Pancreas (tissue), 10 donors: ENCODE results near the gene PLEK. TPM values are rescaled to one million over a fixed set of nuclear protein-coding genes. Genes with fewer than 3 reads are reported as not detected.
"Not testable (repeated sequence)": the region's sequence is repeated elsewhere in the genome, so short reads cannot be mapped to it uniquely, and the experiment has no call there.

ENCODE experiments used
- ATAC-seq, 4 donors: fragments of 200-7000 bp; cut with Tn5 transposase; one replicate each; pipeline versions ENCODE4 v1.8.0 to v1.9.1; 2020; ENCODE audit warnings: mild to moderate bottlenecking in 4 of 4, moderate library complexity in 4 of 4
- DNase-seq, 6 donors: peaks; one replicate each; pipeline ENCODE4 v3.0.0-alpha.2; 2020
- FAIRE-seq: peaks from 2 replicates; lab custom pipeline; 2012; peaks lifted over from hg19 to GRCh38; lab: Jason Lieb, UNC
- H3K27ac ChIP-seq, 4 donors: fragments of 200-600 bp; sonication (generic); 1 replicate in 3 of 4; 2 replicates in 1 of 4; pipeline versions ENCODE4 v1.5.0 to v1.8.0; 2020
- H3K27me3 ChIP-seq, 4 donors: fragments of 200-600 bp; one replicate each; pipeline ENCODE4 v1.8.0; 2021
- H3K36me3 ChIP-seq, 3 donors: fragments of 200-600 bp; sonication (generic) in 1 of 3; one replicate each; pipeline versions ENCODE4 v1.5.0 to v1.8.0; 2020 to 2021
- H3K4me1 ChIP-seq, 3 donors: fragments of 200-600 bp; one replicate each; pipeline ENCODE4 v1.8.0; 2021
- H3K4me3 ChIP-seq, 4 donors: fragments of 200-600 bp; sonication (generic) in 2 of 4; one replicate each; pipeline versions ENCODE4 v1.5.0 to v1.8.0; 2020 to 2021
- H3K9me3 ChIP-seq, 4 donors: fragments of 200-600 bp; one replicate each; pipeline ENCODE4 v1.8.0; 2021
- CTCF ChIP-seq, 4 donors: fragments of 200-600 bp; sonication (generic) in 3 of 4; IDR thresholded peaks; one replicate each; pipeline versions ENCODE4 v1.5.0 to v1.8.0; 2021; ENCODE audit warnings: antibody characterized with exemption in 4 of 4
- WGBS, 2 donors: extraction: QIAGEN DNeasy Blood & Tissue Kit; methylation state at CpG; one replicate each; pipeline ENCODE4 v1.1.7; 2013; 5-methylcytosine and 5-hydroxymethylcytosine counted together
- intact Hi-C, 3 donors: fragments of 100-400 bp; cut with DNase I; formaldehyde crosslinking; loops; one replicate each; pipeline versions ENCODE4 v1.11.1 to v1.14.2; 2022
- polyA plus RNA-seq, 2 donors: library from polyadenylated mRNA; stranded (reverse); fragments of 200-250 nt; gene quantifications; one replicate each; pipeline ENCODE4 v1.2.3, GENCODE V29; 2013
- total RNA-seq, 6 donors: library from RNA; stranded (reverse); fragmentation: NEBNext Ultra II Directional in 4 of 6; extraction: Animal tissue kit (Norgen Biotek cat#: 25700) in 4 of 6; gene quantifications; one replicate each; pipeline versions ENCODE4 v1.2.1 to v1.2.4, GENCODE V29; 2021 to 2023
- donor health status: healthy with polysubstance abuse.
- donor health status: DM: no; HTN: no; CAD: no; lungs with moderate emphysema.
- donor health status: DM: no; HTN: no; CAD: no.
- donor health status: control.
- donor health status: control.
- donor health status: Bipolar disorder and iron deficiency.
- donor health status: DM: yes; HTN: yes; CAD: no.
- donor health status: DM: no; HTN: no; CAD: no.
- donor health status: DM: no; HTN: no; CAD: no.
- donor health status: DM: yes; HTN: yes; CAD: no.

Gene PLEK
- total and polyA plus RNA-seq, 8 donors = 0.28 to 8.0 (median 1.5) TPM

DNA sequence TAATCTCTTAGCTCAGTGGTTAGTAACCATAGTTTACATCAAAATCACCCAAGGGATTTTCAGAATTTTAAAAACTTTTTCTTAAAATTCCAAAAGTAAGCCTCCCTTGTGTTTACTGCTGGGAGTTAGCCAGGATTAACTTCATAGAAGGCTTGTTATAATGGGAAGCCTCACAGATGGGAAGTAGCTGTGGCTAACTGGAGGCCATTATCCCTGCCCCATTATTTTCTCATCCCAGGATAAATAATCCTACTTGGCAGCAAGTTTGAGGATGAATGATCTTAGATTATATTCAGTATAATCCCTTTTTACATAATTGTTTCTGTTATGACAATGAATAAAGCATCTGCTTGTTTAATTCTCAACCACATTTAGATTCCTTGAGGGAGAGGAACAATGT, 25.5 kb downstream of the PLEK start:
- no peaks in the 10 kb centered on the region for H3K9me3 ChIP-seq
- TF ChIP-seq CTCF (IDR thresholded peaks at IDR 0.05) = no peak
- ATAC-seq = no peak
- no peak overlapping the region for H3K4me3 ChIP-seq
- no peak for DNase-seq
- intact Hi-C loops = no loop called here
- H3K4me1 ChIP-seq = peaks cover 0 to 4% (median 0%) of the 10 kb centered on the region in 3 donors
- H3K36me3 ChIP-seq = no peaks in the 10 kb centered on the region
- FAIRE-seq = no peak
- no peak overlapping the region for H3K27ac ChIP-seq
- H3K27me3 ChIP-seq = no peaks in the 10 kb centered on the region

DNA sequence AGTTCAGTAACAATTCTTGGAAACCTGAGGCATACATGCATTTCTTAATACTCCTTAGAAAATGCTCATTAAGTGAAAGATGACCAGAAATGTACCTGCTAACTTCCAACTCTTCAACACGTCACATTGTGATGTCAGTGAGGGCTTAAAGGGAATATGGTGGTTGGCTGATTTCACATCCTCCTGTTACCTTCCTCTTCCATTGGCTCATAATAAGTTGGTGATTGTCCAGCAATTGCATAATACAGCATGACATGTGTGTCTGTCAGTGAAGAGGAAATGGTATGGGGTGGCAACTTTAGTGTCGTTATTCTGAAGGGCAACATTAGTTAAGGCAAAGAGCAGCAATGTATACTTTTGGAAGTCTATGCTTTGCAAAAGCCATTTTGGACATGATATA, 26.0 kb downstream of the PLEK start:
- no peak overlapping the region for H3K27ac ChIP-seq
- intact Hi-C loops = no loop called here
- ATAC-seq = peak in 2 of 4 donors; percentile 46 to 50
- no peak for FAIRE-seq
- peaks cover 0 to 4% (median 0%) of the 10 kb centered on the region in 3 donors for H3K4me1 ChIP-seq
- H3K36me3 ChIP-seq = no peaks in the 10 kb centered on the region
- no peaks in the 10 kb centered on the region for H3K27me3 ChIP-seq
- DNase-seq = no peak
- TF ChIP-seq CTCF (IDR thresholded peaks at IDR 0.05) = no peak
- H3K4me3 ChIP-seq = no peak overlapping the region
- no peaks in the 10 kb centered on the region for H3K9me3 ChIP-seq
- 88 to 91% methylated on average over 2 of the region's 2 CpGs for WGBS, 2 donors

DNA sequence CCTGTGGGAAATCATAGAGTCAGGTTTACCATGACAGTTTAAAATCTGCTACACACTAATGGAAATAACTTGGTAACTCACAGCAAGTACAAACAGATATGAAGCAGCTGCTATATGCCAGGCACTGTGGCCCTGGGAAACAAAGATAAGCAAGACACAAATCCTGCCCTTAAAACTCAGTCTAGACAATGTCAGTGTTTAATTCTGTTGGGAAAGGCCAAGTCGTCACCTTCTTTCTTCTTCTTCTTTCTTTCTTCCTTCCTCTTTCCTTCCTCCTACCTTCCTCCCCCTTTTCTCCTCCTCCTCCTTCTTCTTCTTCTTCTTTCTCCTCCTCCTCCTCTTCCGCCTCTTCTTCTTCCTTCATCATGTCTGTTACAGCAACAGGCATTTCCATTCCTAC, 26.8 kb downstream of the PLEK start:
- H3K27me3 ChIP-seq = no peaks in the 10 kb centered on the region
- no peaks in the 10 kb centered on the region for H3K36me3 ChIP-seq
- ATAC-seq (no peak), FAIRE-seq (no peak), DNase-seq (no peak)
- no peak for TF ChIP-seq CTCF (IDR thresholded peaks at IDR 0.05)
- intact Hi-C loops = no loop called here
- no peak overlapping the region for H3K4me3 ChIP-seq
- H3K4me1 ChIP-seq = peaks cover 0 to 4% (median 0%) of the 10 kb centered on the region in 3 donors
- H3K27ac ChIP-seq = no peak overlapping the region
- WGBS, 2 donors = 63% methylated on average over 2 of the region's 2 CpGs
- no peaks in the 10 kb centered on the region for H3K9me3 ChIP-seq

DNA sequence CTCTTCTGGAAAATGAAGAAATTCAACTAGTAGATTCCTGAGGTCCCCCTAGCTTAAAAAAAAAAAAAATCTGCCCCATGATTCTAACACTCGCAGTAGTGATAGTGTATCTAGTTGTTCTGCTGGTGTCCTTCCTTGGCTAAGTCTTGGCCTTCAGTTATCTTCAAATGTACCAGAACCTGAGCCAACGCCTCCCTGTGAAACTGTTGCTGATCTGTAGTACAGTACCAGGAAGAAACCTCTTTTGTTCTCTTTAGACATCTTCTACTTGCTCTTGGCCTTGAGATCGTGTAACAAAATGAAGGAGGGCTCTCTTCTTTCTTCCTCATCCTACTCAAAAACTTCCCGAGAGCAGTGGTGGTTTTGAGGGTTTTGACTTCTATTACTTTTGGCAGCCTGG, 31.0 kb downstream of the PLEK start:
- TF ChIP-seq CTCF (IDR thresholded peaks at IDR 0.05) = no peak
- H3K4me3 ChIP-seq = no peak overlapping the region

DNA sequence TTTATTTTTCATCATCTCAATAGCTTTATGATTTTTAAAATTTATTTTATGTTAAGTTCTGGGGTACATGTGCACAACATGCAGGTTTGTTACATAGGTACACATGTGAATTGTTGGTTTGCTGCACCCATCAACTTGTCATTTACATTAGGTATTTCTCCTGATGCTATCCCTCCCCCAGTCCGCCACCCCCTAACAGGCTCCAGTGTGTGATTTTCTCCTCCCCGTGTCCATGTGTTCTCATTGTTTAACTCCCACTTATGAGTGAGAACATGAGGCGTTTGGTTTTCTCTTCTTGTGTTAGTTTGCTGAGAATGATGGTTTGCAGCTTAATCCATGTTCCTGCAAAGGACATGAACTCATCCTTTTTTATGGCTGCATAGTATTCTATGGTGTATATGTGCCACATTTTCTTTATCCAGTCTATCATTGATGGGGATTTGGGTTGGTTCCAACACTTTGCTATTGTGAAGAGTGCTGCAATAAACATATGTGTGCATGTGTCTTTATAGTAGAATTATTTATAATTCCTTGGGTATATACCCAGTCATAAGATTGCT, 32.7 kb downstream of the PLEK start:
- ATAC-seq, H3K27me3 ChIP-seq, H3K4me3 ChIP-seq, H3K27ac ChIP-seq, H3K9me3 ChIP-seq, intact Hi-C loops, FAIRE-seq, DNase-seq, H3K4me1 ChIP-seq, H3K36me3 ChIP-seq: not testable (repeated sequence)
- 91 to 94% methylated on average over 3 of the region's 3 CpGs for WGBS, 2 donors

More for the DNA sequence above, 31.0 kb downstream of the PLEK start:
- intact Hi-C loops = no loop called here
- no peaks in the 10 kb centered on the region for H3K36me3 ChIP-seq
- no peaks in the 10 kb centered on the region for H3K27me3 ChIP-seq
- no peaks in the 10 kb centered on the region for H3K9me3 ChIP-seq
- H3K4me1 ChIP-seq = peaks cover 0 to 4% (median 0%) of the 10 kb centered on the region in 3 donors
- WGBS, 2 donors = 75 to 81% methylated on average over 4 of the region's 4 CpGs
- FAIRE-seq = no peak
- DNase-seq = no peak
- ATAC-seq = no peak
- H3K27ac ChIP-seq = no peak overlapping the region
